ENCODE measurements around the gene HJURP.

DNA sequence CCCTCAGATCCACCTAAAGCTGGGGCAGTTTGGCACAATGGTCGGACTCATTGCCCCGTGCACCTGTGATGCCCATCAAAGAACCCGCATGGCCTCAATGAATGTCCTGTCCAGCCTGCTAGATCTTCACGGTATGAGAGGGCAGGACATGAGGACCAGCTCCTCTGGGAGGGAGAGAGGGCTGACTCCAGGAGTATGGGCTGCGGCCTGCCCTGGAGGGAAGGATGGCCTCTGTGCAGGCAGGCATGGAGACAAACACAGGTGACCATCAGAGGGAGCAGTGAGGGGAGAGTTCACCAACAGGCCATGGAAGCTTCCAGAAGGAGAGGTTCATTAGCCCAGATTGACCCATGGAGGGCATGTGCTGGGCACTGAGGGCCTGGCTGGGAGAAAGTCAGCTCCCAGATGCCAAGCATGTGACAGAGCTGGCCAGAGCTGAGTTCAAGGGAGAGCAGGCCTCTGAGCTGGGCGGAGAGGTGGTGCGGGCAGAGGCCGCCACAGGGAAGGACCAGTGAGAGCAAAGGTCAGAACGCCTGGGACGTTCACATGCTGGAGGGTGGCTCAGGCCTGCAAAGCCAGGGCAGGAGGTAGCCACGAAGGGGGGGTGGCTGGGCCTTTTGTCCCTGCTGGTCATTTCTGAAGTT, 36.2 kb downstream of the HJURP start:
- TF ChIP-seq CTCF (conservative IDR thresholded peaks at IDR 0.05) (no peak), ZFX (IDR thresholded peaks at IDR 0.05) (no peak)
